ENCODE results near the gene PRSS2.
"Not testable (repeated sequence)": the region's sequence is repeated elsewhere in the genome, so short reads cannot be mapped to it uniquely, and the experiment has no call there.

PRSS2 gene

GRCh38 chr7:142770661-142771352 lies at the start of gene PRSS2:
TSS of gene PRSS2 (plus strand) at chr7:142770970. CDS start at chr7:142770983, 13 bp downstream.
- no peak for DNase-seq

- no peak for DNase-seq
Observed at GRCh38 chr7:142720986-142721385, 49.8 kb upstream of the PRSS2 start.

- DNase-seq = no peak
Observed at GRCh38 chr7:142722248-142722794, 48.4 kb upstream of the PRSS2 start.

DNA sequence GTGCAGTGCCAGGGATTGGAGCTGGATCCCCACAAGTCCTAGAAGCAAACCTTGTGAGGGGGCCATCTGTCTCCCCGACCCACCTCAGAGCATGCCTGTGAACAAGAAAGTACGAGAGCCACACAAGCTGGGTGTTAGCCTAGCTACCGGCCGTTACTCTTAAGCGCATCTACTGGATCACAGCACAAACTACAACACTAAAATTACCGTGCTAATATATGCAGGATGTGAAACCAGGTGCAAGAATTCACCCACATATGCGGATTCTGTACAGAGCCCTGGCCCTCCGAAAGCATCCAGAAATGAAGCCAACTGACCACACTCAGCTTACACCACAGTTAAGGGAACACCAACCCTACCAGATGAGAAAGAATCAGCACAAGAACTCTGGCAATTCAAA lies 37.5 kb upstream of the PRSS2 start:
- no peak for DNase-seq

GRCh38 chr7:142739923-142740492 lies 30.8 kb upstream of the PRSS2 start:
- DNase-seq = no peak

DNA sequence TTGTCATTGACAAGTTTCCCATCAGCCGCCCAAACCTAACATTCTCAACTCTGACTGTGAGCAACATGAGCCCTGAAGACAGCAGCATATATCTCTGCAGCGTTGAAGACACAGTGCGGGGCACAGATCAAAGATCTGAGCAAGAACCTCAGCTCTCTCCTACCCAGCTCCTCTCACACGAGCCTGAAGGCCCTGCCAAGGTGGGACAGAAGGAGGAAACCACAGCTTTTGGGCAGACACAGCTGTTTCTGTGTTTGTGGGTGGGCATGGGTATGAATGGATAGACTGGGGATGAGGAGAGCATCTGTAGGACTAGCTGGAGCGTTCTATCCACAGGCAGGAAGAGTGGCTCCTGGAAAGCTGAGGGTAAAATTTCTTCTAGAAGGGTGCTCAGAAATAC lies 30.0 kb upstream of the PRSS2 start:
- DNase-seq = no peak

DNA sequence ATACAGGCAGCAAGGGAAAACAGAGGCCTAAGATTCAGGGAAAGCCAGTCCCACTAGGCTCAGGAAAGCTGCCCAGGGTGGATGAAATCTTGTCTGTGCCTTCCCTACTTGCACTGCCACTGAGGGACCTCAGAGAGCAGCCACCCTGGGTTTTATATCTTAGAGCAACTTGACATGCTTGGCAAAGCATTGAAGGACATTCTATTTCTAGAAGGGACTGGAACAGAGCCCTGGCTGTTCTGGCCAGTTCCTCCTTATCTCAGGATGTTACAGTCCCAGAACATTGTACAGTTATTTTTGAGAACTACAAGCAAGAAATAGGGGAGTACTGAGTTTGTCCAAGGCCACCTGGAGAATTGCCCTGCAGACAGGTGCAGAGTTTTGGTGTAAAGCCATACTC lies 28.8 kb upstream of the PRSS2 start:
- DNase-seq = not testable (repeated sequence)

GRCh38 chr7:142745091-142745635 lies 25.6 kb upstream of the PRSS2 start:
- no peak for DNase-seq

- DNase-seq = no peak
Observed at GRCh38 chr7:142745745-142746144, 25.0 kb upstream of the PRSS2 start.

DNA sequence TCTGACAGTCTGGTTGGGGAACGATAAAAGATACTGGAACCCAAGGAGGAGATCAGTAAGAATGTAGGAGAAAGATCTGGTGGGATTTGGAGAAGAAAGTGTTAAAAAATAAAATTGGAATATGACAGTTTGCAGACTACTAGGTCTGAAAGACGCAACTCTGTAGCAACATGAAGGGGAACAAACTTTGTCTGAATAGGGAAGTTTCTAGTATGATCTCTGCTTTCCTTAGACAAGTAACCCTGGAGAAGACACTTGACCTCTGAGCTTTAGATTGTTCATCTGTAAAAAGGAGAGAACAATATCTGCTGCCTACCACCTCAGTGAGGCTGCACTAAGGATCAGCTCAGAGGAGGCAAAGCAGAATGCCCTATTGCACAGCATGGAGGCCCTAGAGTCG lies 24.5 kb upstream of the PRSS2 start:
- no peak for DNase-seq

GRCh38 chr7:142748410-142748809 lies 22.4 kb upstream of the PRSS2 start:
- DNase-seq = not testable (repeated sequence)

- no peak for DNase-seq
Observed at GRCh38 chr7:142749218-142749993, 21.4 kb upstream of the PRSS2 start, which contains the start of gene PRSS1. TSS of gene PRSS1 (plus strand) at chr7:142749472. CDS start at chr7:142749485, 13 bp downstream.

GRCh38 chr7:142750321-142750938 lies 20.3 kb upstream of the PRSS2 start:
- DNase-seq = no peak

DNA sequence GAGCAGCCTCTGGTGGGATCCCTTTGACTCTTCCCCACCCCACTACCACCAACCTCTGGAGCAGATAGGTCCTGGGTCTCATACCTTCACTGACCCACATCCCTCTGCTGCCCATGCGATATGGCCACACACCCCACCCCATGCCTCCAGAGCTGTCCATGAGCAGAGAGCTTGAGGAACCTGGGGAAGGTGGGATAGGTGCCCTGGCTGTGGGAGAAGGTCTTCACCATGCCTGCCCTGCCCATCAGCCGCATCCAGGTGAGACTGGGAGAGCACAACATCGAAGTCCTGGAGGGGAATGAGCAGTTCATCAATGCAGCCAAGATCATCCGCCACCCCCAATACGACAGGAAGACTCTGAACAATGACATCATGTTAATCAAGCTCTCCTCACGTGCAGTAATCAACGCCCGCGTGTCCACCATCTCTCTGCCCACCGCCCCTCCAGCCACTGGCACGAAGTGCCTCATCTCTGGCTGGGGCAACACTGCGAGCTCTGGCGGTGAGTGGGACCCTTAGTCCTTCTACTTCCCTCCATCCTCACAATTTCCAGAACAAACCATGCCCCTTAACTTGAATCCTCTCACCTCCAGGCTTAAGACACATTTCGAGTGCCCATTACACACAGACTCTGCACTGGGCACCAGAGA lies 19.1 kb upstream of the PRSS2 start:
- DNase-seq = not testable (repeated sequence)

- DNase-seq = no peak
Observed at GRCh38 chr7:142752376-142753225, 18.2 kb upstream of the PRSS2 start.

- no peak for DNase-seq
Observed at GRCh38 chr7:142753366-142753765, 17.4 kb upstream of the PRSS2 start.

GRCh38 chr7:142753925-142754491 lies 16.8 kb upstream of the PRSS2 start:
- DNase-seq = not testable (repeated sequence)

DNA sequence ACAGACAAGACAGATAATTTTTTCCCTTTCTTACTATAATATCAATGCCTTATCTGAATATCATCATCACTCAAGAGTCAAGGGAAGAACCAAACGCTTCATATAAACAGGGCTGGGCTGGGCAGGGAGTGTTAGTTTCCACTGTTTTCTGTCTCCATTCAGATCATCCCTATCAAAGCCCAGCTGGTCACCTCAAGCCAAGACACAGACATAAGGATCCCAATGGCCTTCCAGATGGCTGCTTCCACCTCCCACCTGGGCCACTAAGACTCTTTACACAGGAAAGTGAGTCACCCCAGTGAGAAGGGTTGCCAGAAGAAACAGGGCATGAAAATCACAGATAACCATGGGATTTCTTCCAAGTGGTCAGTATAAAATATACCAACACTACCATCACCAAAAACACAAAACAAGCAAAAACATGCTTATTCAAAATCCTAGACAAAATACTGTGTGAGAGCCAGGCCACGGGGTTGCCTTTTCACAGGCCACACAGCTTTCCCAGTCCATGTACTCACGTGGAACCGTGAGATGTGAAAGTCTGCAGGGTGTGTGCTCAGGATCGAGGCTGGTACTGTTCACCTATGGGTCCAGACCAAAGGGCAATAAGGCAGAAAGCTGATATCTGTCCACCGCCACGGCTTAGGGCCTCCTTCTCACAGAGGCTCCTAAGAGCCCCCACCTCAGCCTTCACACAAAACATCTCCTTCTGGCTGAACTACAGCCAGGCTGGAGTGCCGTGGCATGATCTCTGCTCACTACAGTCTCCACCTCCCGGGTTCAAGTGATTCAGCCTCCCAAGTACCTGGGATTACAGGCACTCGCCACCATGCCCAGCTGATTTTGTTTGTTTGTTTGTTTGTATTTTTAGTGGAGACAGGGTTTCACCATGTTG lies 15.8 kb upstream of the PRSS2 start:
- DNase-seq = no peak

DNA sequence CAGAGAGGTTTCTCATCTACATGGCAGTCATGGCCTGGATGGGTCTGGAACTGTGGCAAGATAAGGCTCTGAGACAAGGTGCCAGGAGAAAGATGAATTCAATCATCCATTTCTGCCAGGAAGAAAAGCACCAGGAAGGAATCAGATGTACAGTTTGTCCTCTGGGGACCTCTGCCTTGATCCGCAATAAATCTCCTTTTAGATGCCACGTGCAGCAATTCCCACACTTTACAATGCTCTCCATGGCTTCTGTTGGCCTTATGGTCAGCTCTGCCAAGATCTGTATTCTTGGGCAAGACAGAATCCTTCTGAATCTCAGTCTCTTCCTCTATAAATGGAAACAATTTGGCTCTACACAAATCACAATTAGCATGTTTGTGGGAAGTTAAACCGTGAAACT lies 12.5 kb upstream of the PRSS2 start:
- DNase-seq = not testable (repeated sequence)

DNA sequence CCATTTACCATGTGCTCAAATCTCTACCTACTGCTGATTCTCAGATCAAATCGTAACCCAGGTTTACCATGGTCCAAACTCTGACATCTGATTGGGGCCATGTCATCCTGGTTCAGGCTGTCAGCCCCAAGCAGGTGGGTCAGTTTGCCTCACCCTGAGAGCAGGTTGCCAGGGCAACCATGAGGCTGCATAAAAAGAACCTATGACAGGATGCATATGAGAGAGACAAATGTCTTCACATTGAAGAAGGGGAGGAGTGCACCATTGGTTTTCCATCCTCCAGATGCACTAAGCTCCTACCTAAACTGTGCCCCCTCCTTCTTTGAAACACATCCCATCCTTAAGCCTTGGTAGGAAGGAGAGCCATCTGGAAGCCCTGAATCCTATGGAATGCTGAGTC lies 11.3 kb upstream of the PRSS2 start:
- no peak for DNase-seq

All from activated CD8-positive, alpha-beta memory T cell treated with anti-CD3 and anti-CD28 coated beads for 24 hours (primary cell).